IMR-90 (cell line): ENCODE data around the gene RFX1. TPM values are rescaled to one million over a fixed set of nuclear protein-coding genes. Genes with fewer than 3 reads are reported as not detected.
"Not testable (repeated sequence)": the region's sequence is repeated elsewhere in the genome, so short reads cannot be mapped to it uniquely, and the experiment has no call there.

Source experiments
- ATAC-seq: fragments of 200-7000 bp; cut with Tn5 transposase; 2 replicates; pipeline ENCODE4 v1.9.1; 2020; ENCODE audit warnings: low read depth, mild to moderate bottlenecking, moderate library complexity
- BruUV-seq: library from RNA; stranded (reverse); fragments of 400-500 nt; replicated peaks from 2 replicates; lab custom pipeline; 2021; lab: Mats Ljungman, UMichigan
- CTCF ChIA-PET: fragments of 300-600 bp; formaldehyde crosslinking; extraction: SDS; loops from one replicate; lab custom pipeline; 2021; ENCODE audit warnings: antibody characterized with exemption; lab: Yijun Ruan, JAX
- POLR2A ChIA-PET: fragments of 300-600 bp; sonication (Branson Sonifier 250); formaldehyde crosslinking; loops from one replicate; lab custom pipeline; 2022; ENCODE audit warnings: antibody characterized with exemption; ENCODE audit not compliant: unreplicated experiment; lab: Charles Lee
- DNase-seq: peaks from one replicate; pipeline ENCODE4 v3.0.0; 2013
- H2AFZ ChIP-seq: replicated peaks from 2 replicates; pipeline ENCODE3; 2013; ENCODE audit warnings: low read length, mild to moderate bottlenecking; ENCODE audit not compliant: poor library complexity
- H2AK5ac ChIP-seq: 2 replicates; pipeline ENCODE4 v1.6.1; 2013; ENCODE audit warnings: low read depth, low read length, inconsistent platforms
- H2AK9ac ChIP-seq: replicated peaks from 2 replicates; pipeline ENCODE3; 2013; ENCODE audit warnings: mild to moderate bottlenecking, low read depth, low read length, moderate library complexity; ENCODE audit not compliant: poor library complexity
- H2BK120ac ChIP-seq: 2 replicates; pipeline ENCODE4 v1.6.1; 2013; ENCODE audit warnings: low read depth, low read length, inconsistent platforms
- H2BK15ac ChIP-seq: 3 replicates; pipeline ENCODE4 v1.6.1; 2013; ENCODE audit warnings: low read depth, low read length, inconsistent platforms
- H2BK20ac ChIP-seq: 2 replicates; pipeline ENCODE4 v1.6.1; 2013; ENCODE audit warnings: low read depth, mild to moderate bottlenecking, inconsistent platforms, low read length, moderate library complexity
- H2BK5ac ChIP-seq: 2 replicates; pipeline ENCODE4 v1.6.1; 2013; ENCODE audit warnings: mild to moderate bottlenecking, low read depth, low read length, inconsistent platforms; ENCODE audit not compliant: poor library complexity, severe bottlenecking
- H3K14ac ChIP-seq: replicated peaks from 2 replicates; pipeline ENCODE4 v1.6.1; 2013; ENCODE audit warnings: low read depth, low read length, inconsistent platforms
- H3K18ac ChIP-seq: 2 replicates; pipeline ENCODE4 v1.6.1; 2013; ENCODE audit warnings: low read depth, low read length, control low read depth
- H3K23ac ChIP-seq: 2 replicates; pipeline ENCODE4 v1.6.1; 2013; ENCODE audit warnings: low read depth, low read length, inconsistent platforms
- H3K27ac ChIP-seq: 2 replicates; pipeline ENCODE4 v1.5.1; 2013; ENCODE audit warnings: mild to moderate bottlenecking, control low read depth, low read length; ENCODE audit not compliant: insufficient read depth
- H3K27me3 ChIP-seq: 2 replicates; pipeline ENCODE4 v1.6.1; 2013; ENCODE audit warnings: low read length; ENCODE audit not compliant: control insufficient read depth, insufficient read depth
- H3K36me3 ChIP-seq: 2 replicates; pipeline ENCODE4 v1.6.1; 2013; ENCODE audit warnings: low read length, mixed read lengths; ENCODE audit not compliant: control insufficient read depth, insufficient read depth
- H3K4ac ChIP-seq: 2 replicates; pipeline ENCODE4 v1.6.1; 2013; ENCODE audit warnings: low read depth, low read length, inconsistent platforms
- H3K4me1 ChIP-seq: 2 replicates; pipeline ENCODE4 v1.6.1; 2013; ENCODE audit warnings: low read length, mixed read lengths; ENCODE audit not compliant: control insufficient read depth, insufficient read depth
- H3K4me2 ChIP-seq: 2 replicates; pipeline ENCODE4 v1.6.1; 2013; ENCODE audit warnings: low read depth, mild to moderate bottlenecking, control low read depth, low read length, moderate library complexity
- H3K4me3 ChIP-seq: 2 replicates; pipeline ENCODE4 v1.5.1; 2013; ENCODE audit warnings: low read depth, mild to moderate bottlenecking, control low read depth, low read length, moderate library complexity; ENCODE audit not compliant: insufficient read depth
- H3K56ac ChIP-seq: 2 replicates; pipeline ENCODE4 v1.6.1; 2013; ENCODE audit warnings: low read length, inconsistent platforms; ENCODE audit not compliant: insufficient read depth; ENCODE audit errors: extremely low read depth
- H3K79me1 ChIP-seq, 2 experiments: 2 replicates each; pipeline ENCODE4 v1.6.1; 2013; ENCODE audit warnings: low read length in 2 of 2, inconsistent platforms in 1 of 2, low read depth in 1 of 2
- H3K9ac ChIP-seq: 2 replicates; pipeline ENCODE4 v1.6.1; 2013; ENCODE audit warnings: low read depth, low read length, control low read depth
- H3K9me1 ChIP-seq: 2 replicates; pipeline ENCODE4 v1.6.1; 2013; ENCODE audit warnings: low read length, inconsistent platforms; ENCODE audit not compliant: insufficient read depth
- H3K9me3 ChIP-seq: 2 replicates; pipeline ENCODE4 v1.6.1; 2013; ENCODE audit warnings: low read length; ENCODE audit not compliant: control insufficient read depth, insufficient read depth
- H4K20me1 ChIP-seq: 2 replicates; pipeline ENCODE4 v1.6.1; 2013; ENCODE audit warnings: low read length, inconsistent platforms; ENCODE audit not compliant: insufficient read depth
- H4K5ac ChIP-seq: 2 replicates; pipeline ENCODE4 v1.6.1; 2013; ENCODE audit warnings: mild to moderate bottlenecking, low read depth, low read length, control low read depth
- H4K8ac ChIP-seq, 2 experiments: 2 replicates each; pipeline ENCODE4 v1.6.1; 2013; ENCODE audit warnings: low read depth in 2 of 2, low read length in 2 of 2, control low read depth in 1 of 2, inconsistent platforms in 1 of 2
- H4K91ac ChIP-seq: 2 replicates; pipeline ENCODE4 v1.6.1; 2013; ENCODE audit warnings: low read depth, low read length, inconsistent platforms; ENCODE audit not compliant: insufficient read depth
- WGBS, 2 experiments: methylation state at CpG; one replicate each; pipeline versions ENCODE4 v1.1.5 to v1.1.7; 2013; ENCODE audit warnings: missing lambda C conversion rate in 2 of 2; ENCODE audit not compliant: insufficient read length in 1 of 2; ENCODE audit errors: extremely low coverage in 2 of 2; 5-methylcytosine and 5-hydroxymethylcytosine counted together
- dilution Hi-C: fragments of 300-500 bp; cut with HindIII; formaldehyde crosslinking; loops from one replicate; pipeline ENCODE4 v1.14.3; 2018; ENCODE audit warnings: low sequenced_read_pairs; ENCODE audit not compliant: unreplicated experiment
- in situ Hi-C: fragments of 300-500 bp; cut with MboI; formaldehyde crosslinking; loops from 3 replicates; pipeline ENCODE4 v1.14.3; 2019; ENCODE audit warnings: low sequenced_read_pairs, inconsistent platforms, mixed read lengths
- intact Hi-C: fragments of 100-400 bp; cut with micrococcal nuclease; formaldehyde crosslinking; loops from 2 replicates; pipeline ENCODE4 v1.10.0; 2022
- polyA plus RNA-seq, 3 experiments: library from polyadenylated mRNA; depleted of rRNA; stranded (reverse); fragments of >200 nt; gene quantifications; 2 replicates each; pipeline ENCODE4 v1.2.3, GENCODE V29; 2012; ENCODE audit warnings: low replicate concordance in 1 of 3
- total RNA-seq: library from RNA; depleted of rRNA; stranded (reverse); fragments of >200 nt; gene quantifications from 2 replicates; pipeline ENCODE4 v1.2.3, GENCODE V29; 2012

The RFX1 gene
- total and polyA plus RNA-seq, 2 of the 4 experiments (the other 2 are of a cell fraction) = 0.36 to 3.1 TPM

GRCh38 chr19:14050961-14051360 is 44.8 kb upstream of the RFX1 start:
- H3K23ac ChIP-seq, H3K27ac ChIP-seq, H3K4me3 ChIP-seq, H2BK5ac ChIP-seq, H3K4me1 ChIP-seq, POLR2A ChIA-PET, H3K36me3 ChIP-seq, H4K20me1 ChIP-seq, H2BK20ac ChIP-seq, H4K91ac ChIP-seq, H3K14ac ChIP-seq, H4K5ac ChIP-seq, H2BK15ac ChIP-seq, H3K9me3 ChIP-seq, H3K4me2 ChIP-seq, BruUV-seq, CTCF ChIA-PET, H3K9ac ChIP-seq, DNase-seq, H2BK120ac ChIP-seq, H3K18ac ChIP-seq, H4K8ac ChIP-seq, H2AK9ac ChIP-seq, H3K56ac ChIP-seq, in situ Hi-C loops, dilution Hi-C loops, H3K4ac ChIP-seq, H3K27me3 ChIP-seq, H2AK5ac ChIP-seq, H3K9me1 ChIP-seq, intact Hi-C loops, H3K79me1 ChIP-seq, H2AFZ ChIP-seq, ATAC-seq: not testable (repeated sequence)
- WGBS, 2 experiments = 94% methylated on average over 5 of the region's 11 CpGs; no CpG with 5 or more reads in 1 of the 2 experiments
